K562 (cell line): ENCODE results near the gene BCL2L13. TPM values are rescaled to one million over a fixed set of nuclear protein-coding genes. Genes with fewer than 3 reads are reported as not detected.

Experiments
- GABPB2 ChIP-seq: fragments of 250-450 bp; sonication (Bioruptor Pico); conservative IDR thresholded peaks from 2 replicates; pipeline ENCODE4 v1.5.1; 2021; ENCODE audit warnings: mild to moderate bottlenecking
- MLLT1 ChIP-seq, 2 experiments: fragments of 450-650 bp; IDR thresholded peaks; 2 replicates each; pipeline ENCODE4 v1.6.1; 2016
- MLX ChIP-seq, 2 experiments: fragments of 450-650 bp in 1 of 2; sonication (generic) in 1 of 2; formaldehyde crosslinking; conservative IDR thresholded peaks; 2 replicates each; pipeline versions ENCODE4 v1.4.0 to v1.8.1; 2020 to 2022; ENCODE audit warnings: mild to moderate bottlenecking in 1 of 2, missing genetic modification reagents in 1 of 2
- NEUROD1 ChIP-seq: fragments of 150-350 bp; IDR thresholded peaks from 2 replicates; pipeline ENCODE4 v1.6.1; 2014; ENCODE audit warnings: borderline replicate concordance, low read length, low read depth; ENCODE audit not compliant: partially characterized antibody
- NFYB ChIP-seq: IDR thresholded peaks from 2 replicates; pipeline ENCODE4 v1.6.1; 2011; ENCODE audit warnings: mild to moderate bottlenecking, moderate library complexity; ENCODE audit not compliant: insufficient read length; ENCODE audit errors: extremely low read depth
- NRF1 ChIP-seq, 2 experiments: fragments of 450-650 bp; IDR thresholded peaks in 1 of 2; conservative IDR thresholded peaks in 1 of 2; 2 replicates each; pipeline ENCODE4 v1.6.1; 2014; ENCODE audit warnings: mild to moderate bottlenecking in 2 of 2
- RBM39 ChIP-seq: fragments of 200-400 bp; formaldehyde crosslinking; optimal IDR thresholded peaks from 2 replicates; pipeline ENCODE3; 2018; ENCODE audit warnings: low read depth, low read length
- SMARCA5 ChIP-seq: fragments of 450-650 bp; IDR thresholded peaks from 2 replicates; pipeline ENCODE4 v1.6.1; 2016
- SNRNP70 ChIP-seq: fragments of 200-400 bp; formaldehyde crosslinking; optimal IDR thresholded peaks from 2 replicates; pipeline ENCODE3; 2017; ENCODE audit warnings: low read depth, low read length
- ZBED1 ChIP-seq: IDR thresholded peaks from 2 replicates; pipeline ENCODE4 v1.6.1; 2014
- polyA plus RNA-seq, 8 experiments: library from polyadenylated mRNA; depleted of rRNA in 4 of 8; stranded (reverse) in 5 of 8; unstranded in 3 of 8; fragments of >200 nt; fragmentation: Nextera tagmentation in 2 of 8; fragmentation: Illumina TruSeq in 1 of 8; extraction: Ambion mirVana in 2 of 8; extraction: Trizol in 1 of 8; gene quantifications; 2 replicates each; pipeline versions ENCODE4 v1.2.1 to v1.2.3, GENCODE V29; 2011 to 2014; ENCODE audit warnings: inconsistent platforms in 1 of 8, missing spikeins in 1 of 8
- total RNA-seq, 7 experiments: library from RNA; depleted of rRNA in 6 of 7; stranded (reverse); fragments of >200 nt in 6 of 7; fragmentation: Illumina TruSeq in 2 of 7; extraction: Trizol in 2 of 7; gene quantifications; 2 replicates each; pipeline versions ENCODE4 v1.2.1 to v1.2.3, GENCODE V29; 2011 to 2021; ENCODE audit warnings: low replicate concordance in 1 of 7

The BCL2L13 gene
- total and polyA plus RNA-seq, 9 of the 15 experiments (the other 6 are each of a cell fraction or from before 2014, with no cell fraction given): 41.5 to 63.4 (median 56.5) TPM

- TF ChIP-seq NFYB (no peak), SMARCA5 (no peak; the same call in 1 of the 2 replicates), ZBED1 (peak; percentile 72; the same call in 1 of the 2 replicates), NRF1 (conservative IDR thresholded peaks at IDR 0.05 in 1 of 2, IDR thresholded peaks at IDR 0.05 in 1 of 2) (no peak), SNRNP70 (no peak), MLX (CRISPR knock-in tag; conservative IDR thresholded peaks at IDR 0.05) (0 out of 4 replicates have a peak, but pooled peaks of 1 of the 2 experiments have one; percentile 10), GABPB2 (CRISPR knock-in tag) (0 out of 2 replicates have a peak, but pooled peaks have one; percentile 8), NEUROD1 (no peak), RBM39 (peak; percentile 90), MLLT1 (IDR thresholded peaks at IDR 0.05) (peak; percentile 90 to 91; a peak in 3 of 4 replicates)
Measured at GRCh38 chr22:17638182-17638431, 450 bp upstream of the BCL2L13 start (continued).
